Activated CD4-positive, CD25-positive, alpha-beta regulatory T cell treated with anti-CD3 and anti-CD28 coated beads, Interleukin-2, amount 50 U/mL, for 16 hours (primary cell): ENCODE results near the gene TCF7L1.
"Not testable (repeated sequence)": the region's sequence is repeated elsewhere in the genome, so short reads cannot be mapped to it uniquely, and the experiment has no call there.

Experiments
- DNase-seq: peaks from one replicate; pipeline ENCODE4 v3.0.0-alpha.2; 2020; ENCODE audit warnings: low read depth, low spot score

Gene TCF7L1

GRCh38 chr2:85324639-85325465 lies 191.7 kb downstream of the TCF7L1 start:
- DNase-seq, result no peak

GRCh38 chr2:85325466-85325811 lies 192.2 kb downstream of the TCF7L1 start:
- no peak for DNase-seq

GRCh38 chr2:85326406-85327159 lies 193.4 kb downstream of the TCF7L1 start:
- DNase-seq, result no peak

- DNase-seq, result peak; percentile 22
These were observed 194.1 kb downstream of the TCF7L1 start for GRCh38 chr2:85327160-85327821.

GRCh38 chr2:85327822-85328617 lies 194.8 kb downstream of the TCF7L1 start, which contains the start of gene TGOLN2:
Gene TGOLN2, minus strand, starts transcription at chr2:85327989. Its CDS starts 27 bp downstream, at chr2:85327962.
- DNase-seq, result peak; percentile 81

GRCh38 chr2:85329181-85329651 lies 196.0 kb downstream of the TCF7L1 start:
- DNase-seq, result no peak

- DNase-seq, result not testable (repeated sequence)
These were observed 196.5 kb downstream of the TCF7L1 start for GRCh38 chr2:85329701-85330100.

- no peak for DNase-seq
These were observed 197.8 kb downstream of the TCF7L1 start for GRCh38 chr2:85330839-85331636.

GRCh38 chr2:85333877-85334276 lies 200.7 kb downstream of the TCF7L1 start:
- DNase-seq, result not testable (repeated sequence)

GRCh38 chr2:85334928-85335327 lies 201.7 kb downstream of the TCF7L1 start:
- no peak for DNase-seq

- no peak for DNase-seq
These were observed 207.1 kb downstream of the TCF7L1 start for GRCh38 chr2:85340034-85340892.

- DNase-seq, result no peak
These were observed 208.3 kb downstream of the TCF7L1 start for GRCh38 chr2:85341269-85342029.

- no peak for DNase-seq
These were observed 209.0 kb downstream of the TCF7L1 start for GRCh38 chr2:85342156-85342555.

GRCh38 chr2:85343207-85343895 lies 210.2 kb downstream of the TCF7L1 start:
- DNase-seq, result not testable (repeated sequence)

GRCh38 chr2:85344356-85344954 lies 211.3 kb downstream of the TCF7L1 start:
- no peak for DNase-seq

- no peak for DNase-seq
These were observed 214.4 kb downstream of the TCF7L1 start for GRCh38 chr2:85347599-85347998.

- DNase-seq, result no peak
These were observed 220.7 kb downstream of the TCF7L1 start for GRCh38 chr2:85353876-85354285.
